HPDE6-E6E7 (cell line): ENCODE results near the gene BTF3L4.
A peak's percentile ranks its signal among the peaks of the same experiment; 100 is the strongest.

Experiments used
- DNase-seq: peaks from one replicate; pipeline ENCODE4 v3.0.0; 2011; ENCODE audit warnings: missing footprints; ENCODE audit errors: extremely low spot score

The BTF3L4 gene

DNA sequence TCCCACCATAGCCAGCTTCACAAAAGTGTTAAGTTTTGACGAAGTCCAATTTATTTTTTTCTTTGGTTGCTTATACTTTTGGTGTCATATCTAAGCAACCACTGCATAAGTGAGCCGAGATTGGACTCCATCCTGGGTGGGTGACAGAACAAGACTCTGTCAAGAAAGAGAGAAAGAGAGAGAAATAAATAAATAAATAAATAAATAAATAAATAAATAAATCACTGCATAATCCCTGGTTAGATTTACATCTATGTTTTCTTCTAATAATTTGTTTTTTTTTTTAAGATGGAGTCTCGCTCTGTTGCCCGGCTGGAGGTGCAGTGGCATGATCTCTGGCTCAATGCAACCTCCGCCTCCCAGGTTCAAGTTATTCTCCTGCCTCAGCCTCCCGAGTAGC is 67.5 kb downstream of the BTF3L4 start:
- DNase-seq, result no peak

DNA sequence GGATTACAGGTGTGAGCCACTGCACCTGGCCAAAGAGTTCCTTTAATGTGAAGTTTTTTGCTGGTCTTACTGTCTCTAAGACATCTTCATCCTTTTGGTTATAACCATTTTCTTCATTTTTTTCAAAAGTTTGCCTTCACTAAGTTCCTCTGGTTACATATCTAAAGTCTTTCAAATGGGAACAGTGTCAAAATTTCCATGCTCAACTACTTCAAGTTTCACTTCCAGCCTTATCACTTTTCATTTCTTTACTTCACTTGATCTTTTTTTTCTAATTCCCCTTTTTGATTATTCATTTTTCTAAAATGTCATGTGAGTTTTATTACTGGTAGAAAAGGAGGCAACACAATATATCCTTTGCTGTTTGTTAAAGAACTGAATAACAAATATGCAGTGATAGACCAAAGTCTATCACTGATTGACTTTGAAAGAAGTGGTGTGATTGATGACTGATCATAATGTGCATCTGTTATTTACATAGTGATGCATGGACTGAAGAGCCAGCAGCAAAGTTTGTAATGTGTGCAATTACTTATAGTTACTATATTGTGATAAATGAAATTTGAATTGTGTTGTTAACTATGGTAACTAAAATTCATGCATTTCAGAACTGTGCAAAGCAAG is 69.8 kb downstream of the BTF3L4 start:
- DNase-seq, result no peak

DNA sequence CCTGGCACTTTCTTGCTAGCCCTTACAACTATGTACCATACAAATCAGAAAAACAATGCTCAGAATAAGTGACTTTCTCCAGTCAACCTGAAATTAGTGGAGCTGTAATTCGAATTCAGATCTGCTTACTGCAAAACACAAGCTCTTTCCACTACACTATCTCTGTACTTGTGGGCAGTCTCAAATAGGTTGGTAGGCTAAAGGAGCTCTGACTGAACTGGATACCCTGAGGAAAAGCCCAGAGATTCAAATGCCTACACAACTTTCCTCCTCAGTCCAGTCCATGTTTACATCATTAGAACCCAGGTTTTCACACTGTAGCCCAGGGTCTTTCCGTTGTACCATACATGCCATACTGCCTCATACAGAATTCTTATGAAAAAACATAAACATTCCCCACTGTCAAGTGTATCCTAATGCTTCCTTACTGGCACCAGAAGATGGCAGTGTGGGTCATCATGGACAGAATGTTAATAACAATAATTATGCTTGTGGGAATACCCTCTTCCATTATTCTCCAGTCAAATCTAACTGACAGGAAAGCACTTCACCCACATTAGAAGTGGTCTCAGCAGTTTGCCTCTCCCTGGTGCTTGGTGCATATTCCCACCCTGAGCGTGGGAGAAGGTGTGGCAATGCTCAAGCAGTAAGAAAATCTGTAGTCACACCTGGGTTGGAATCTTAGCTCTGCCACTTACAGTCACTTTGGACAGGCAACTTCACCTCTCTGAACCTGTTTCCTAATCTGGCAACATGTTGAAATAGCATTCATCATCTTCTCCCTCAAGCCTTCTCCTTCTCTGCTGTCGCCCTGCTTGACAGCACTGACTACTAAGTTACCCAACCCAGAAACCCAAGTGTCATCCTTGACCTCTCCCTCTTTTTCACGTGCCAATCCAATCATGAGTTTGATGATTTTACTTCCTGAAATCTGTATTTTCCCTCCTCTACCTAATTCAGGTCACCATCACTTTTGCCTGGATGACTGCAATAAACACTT is 71.4 kb downstream of the BTF3L4 start:
- peak; percentile 61 for DNase-seq

DNA sequence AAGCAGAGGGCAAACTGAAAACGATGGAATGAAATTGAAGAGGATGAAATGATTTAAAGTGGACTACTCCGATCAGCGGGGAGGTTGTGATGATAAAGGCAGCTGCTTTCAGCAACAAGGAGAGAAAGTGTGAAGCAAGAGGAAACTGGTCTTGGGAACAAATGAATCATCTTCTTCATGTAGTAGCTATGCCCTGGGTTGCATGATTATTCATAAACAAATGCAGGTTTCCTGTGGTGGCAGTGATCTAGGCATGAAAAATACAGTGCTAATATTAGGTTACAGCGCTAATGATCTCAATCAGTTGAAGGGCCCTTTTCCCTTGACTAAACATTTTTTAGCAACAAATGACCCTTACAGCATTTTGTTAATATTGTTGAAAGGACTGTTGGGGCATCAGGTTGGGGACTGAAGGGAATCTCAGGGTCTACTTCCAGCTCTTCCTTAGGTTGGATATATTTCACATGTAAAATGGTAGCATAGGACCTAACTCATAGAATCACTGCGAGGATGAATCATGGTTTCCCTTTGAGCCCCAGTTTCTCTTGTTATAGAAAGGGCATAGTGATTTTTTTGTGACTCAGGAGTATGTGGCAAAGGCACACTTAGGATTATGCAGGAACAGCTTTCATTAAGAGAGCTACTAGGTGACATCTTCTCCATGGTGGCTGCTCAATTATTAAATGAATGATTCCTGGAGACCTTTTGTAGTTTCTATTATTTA is 83.9 kb downstream of the BTF3L4 start:
- DNase-seq, result peak; percentile 91
